NCI-H774 (cell line): ENCODE data around the gene TMX2.

ENCODE experiments used
- DNase-seq: peaks from one replicate; lab custom pipeline; 2025; lab: John Stamatoyannopoulos, UW

TMX2 gene

DNA sequence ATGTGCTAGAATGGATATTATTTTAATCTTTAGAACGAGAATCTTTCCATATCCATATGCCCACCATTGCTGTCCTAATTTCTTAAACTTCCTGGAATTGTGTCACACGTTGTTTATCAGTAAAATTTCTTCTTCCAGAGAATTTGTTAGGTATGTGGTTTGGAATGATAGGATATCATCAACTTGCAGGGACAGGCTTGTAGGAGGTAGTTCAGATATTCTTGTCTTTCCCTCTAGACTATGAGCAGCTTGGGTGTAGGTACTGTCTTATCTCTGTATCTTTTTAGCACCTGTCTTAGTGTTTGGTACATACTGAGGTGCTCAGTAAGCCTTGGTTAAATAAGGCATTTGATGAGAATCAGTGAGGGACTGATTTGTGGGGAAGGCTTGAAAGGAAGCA, 52.6 kb downstream of the TMX2 start:
- DNase-seq: no peak

DNA sequence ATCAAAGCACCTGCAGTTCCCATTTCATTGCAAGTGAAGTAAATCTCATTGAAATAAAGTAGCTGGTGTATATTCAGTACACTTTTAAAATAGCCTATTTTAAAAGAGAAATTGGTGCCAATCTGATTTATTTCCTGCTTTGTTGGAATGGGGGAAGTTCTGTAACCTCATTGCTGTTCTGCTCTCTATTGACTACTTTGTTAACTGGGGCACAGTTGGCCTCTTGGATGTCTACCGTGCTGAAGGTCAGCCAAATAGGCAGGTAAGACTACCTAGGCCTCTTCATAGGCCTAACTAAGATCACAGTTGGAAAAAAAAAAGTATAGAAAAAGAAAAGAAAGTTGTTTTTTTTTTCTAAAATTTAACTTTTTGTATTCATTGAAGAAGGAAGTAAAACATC, 58.4 kb downstream of the TMX2 start:
- DNase-seq: no peak

DNA sequence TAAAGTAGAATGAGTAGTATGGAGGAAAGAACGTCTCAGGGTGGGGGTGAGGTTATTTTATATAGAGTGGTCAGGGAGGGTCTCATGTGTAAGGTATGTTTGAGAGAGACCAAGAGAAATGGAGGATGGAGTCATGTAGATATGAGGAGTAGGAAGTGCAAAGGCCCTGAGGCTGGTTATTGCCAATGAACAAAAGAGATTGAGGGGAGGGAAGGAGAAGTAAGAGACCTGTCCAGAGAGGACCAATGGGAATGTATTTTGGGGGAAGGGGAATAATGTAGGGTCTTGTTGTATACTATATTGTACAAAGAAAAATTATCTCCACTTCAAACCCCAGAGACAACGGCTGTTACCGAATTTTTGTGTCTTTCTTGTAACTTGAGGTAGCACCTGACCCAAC, 59.0 kb downstream of the TMX2 start:
- DNase-seq: no peak

- DNase-seq: no peak
Measured at GRCh38 chr11:57772562-57772961, 60.2 kb downstream of the TMX2 start.

DNA sequence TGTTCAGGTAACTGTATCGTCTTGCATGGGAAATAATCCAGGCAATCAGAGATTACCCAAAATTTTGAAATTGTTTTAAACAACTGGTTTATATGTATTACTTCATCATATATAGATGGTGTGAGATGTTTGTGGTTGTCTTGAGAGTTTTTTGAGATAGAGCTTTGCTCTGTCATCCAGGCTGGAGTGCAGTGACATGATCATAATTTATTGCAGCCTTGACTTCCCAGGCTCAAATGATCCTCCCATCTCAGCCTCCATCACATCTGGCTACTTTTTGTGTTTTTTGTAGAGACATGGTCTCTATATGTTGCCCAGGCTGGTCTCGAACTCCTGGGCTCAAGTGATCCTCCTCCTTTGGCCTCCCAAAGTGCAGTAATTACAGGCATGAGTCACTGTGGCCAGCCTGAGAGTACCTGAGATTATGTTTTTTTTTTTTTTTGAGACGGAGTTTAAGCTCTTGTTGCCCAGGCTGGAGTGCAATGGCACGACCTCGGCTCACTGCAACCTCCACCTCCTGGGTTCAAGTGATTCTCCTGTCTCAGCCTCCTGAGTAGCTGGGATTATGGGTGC, 60.7 kb downstream of the TMX2 start:
- no peak for DNase-seq

DNA sequence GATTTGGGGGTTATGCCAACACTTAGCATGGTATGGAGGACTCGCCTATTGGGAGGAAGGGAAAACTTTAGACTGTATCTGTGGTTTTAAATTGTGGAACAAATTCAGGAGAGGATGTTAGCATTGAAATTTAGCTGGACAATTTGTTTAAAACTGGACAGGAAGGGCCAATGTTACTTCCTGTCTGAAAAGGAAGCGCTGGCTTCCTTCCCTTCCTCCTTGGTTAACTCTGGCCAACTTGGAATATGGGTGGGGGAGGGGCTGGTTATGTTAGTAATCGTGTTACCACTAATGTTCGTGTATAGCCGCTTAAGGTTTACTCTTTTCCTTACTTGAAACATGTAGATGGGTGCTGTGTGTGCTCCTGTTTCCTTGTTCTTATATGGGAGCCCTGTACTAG, 63.1 kb downstream of the TMX2 start:
- no peak for DNase-seq

DNA sequence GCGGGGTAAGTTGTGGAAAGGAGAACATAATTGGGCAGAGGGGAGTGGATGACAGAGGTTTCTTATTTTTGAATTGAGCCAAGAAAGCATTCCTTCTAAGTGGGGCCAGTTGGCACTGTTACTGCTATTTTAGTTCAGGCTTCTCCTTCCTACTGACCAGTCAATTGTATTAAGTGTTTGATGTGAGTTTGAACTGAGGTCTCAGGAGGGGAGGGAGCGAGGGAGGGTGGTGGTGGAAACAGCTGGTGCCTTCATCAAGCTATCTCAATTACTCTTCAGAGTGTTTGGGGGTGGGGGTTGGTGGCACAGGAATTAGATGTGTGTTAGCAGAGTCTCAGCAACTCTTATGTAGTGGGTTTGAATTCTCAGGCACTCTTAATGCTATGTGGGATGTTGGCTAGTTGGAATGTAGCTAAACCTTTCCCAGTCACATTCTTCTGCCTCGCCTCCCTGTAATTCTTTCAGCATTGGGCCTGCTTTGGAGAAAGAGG, 63.7 kb downstream of the TMX2 start:
- no peak for DNase-seq

- DNase-seq: no peak
Measured at GRCh38 chr11:57776577-57777210, 64.3 kb downstream of the TMX2 start.

GRCh38 chr11:57777969-57778317, 65.5 kb downstream of the TMX2 start:
- DNase-seq: no peak

GRCh38 chr11:57778318-57779037, 66.1 kb downstream of the TMX2 start:
- no peak for DNase-seq

GRCh38 chr11:57779276-57779675, 66.9 kb downstream of the TMX2 start:
- DNase-seq: no peak

DNA sequence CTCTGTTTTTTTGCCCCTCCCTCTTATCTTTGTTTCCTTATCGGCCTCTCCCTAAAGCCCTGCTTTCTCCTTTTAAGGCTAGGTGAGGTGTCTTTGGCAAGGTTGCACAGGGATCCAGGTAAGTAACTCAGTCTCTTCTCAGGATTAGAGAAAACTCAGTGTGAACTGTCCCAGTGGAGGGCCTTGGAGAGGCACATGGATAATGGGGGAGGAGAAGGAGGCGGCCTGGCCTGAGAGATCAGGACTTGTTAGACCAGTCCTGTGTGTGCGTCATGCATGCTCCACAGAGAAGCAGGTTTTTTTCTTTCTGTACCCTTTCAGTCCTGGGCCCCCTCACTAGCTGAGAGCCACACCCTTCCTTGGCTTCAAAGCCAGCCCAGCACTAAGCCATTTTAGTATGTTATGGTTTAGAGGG, 69.1 kb downstream of the TMX2 start:
- DNase-seq: no peak

- DNase-seq: no peak
Measured at GRCh38 chr11:57785072-57785471, 72.7 kb downstream of the TMX2 start.

GRCh38 chr11:57786436-57786835, 74.0 kb downstream of the TMX2 start:
- DNase-seq: no peak

- DNase-seq: no peak
Measured at GRCh38 chr11:57787006-57787604, 74.7 kb downstream of the TMX2 start.

GRCh38 chr11:57787920-57788702, 75.7 kb downstream of the TMX2 start:
- DNase-seq: no peak

- no peak for DNase-seq
Measured at GRCh38 chr11:57788703-57789088, 76.3 kb downstream of the TMX2 start.
